Glutamatergic neuron (in vitro differentiated cells): ENCODE results near the gene AGR2. TPM values are rescaled to one million over a fixed set of nuclear protein-coding genes. Genes with fewer than 3 reads are reported as not detected.
"Not testable (repeated sequence)": the region's sequence is repeated elsewhere in the genome, so short reads cannot be mapped to it uniquely, and the experiment has no call there.

Experiments used
- DNase-seq: peaks from one replicate; pipeline ENCODE4 v3.0.0; 2022
- H3K27ac Mint-ChIP-seq: one replicate; pipeline ENCODE4 v1.8.0; 2020; ENCODE audit warnings: mild to moderate bottlenecking, mixed read lengths, inconsistent platforms; ENCODE audit not compliant: unreplicated experiment
- H3K27me3 Mint-ChIP-seq: one replicate; pipeline ENCODE4 v1.8.0; 2020; ENCODE audit warnings: mild to moderate bottlenecking, moderate library complexity, mixed read lengths, inconsistent platforms; ENCODE audit not compliant: unreplicated experiment
- H3K36me3 Mint-ChIP-seq: one replicate; pipeline ENCODE4 v1.8.0; 2020; ENCODE audit warnings: mild to moderate bottlenecking, mixed read lengths, inconsistent platforms; ENCODE audit not compliant: unreplicated experiment
- H3K4me1 Mint-ChIP-seq: one replicate; pipeline ENCODE4 v1.8.0; 2020; ENCODE audit warnings: mild to moderate bottlenecking, low read depth, mixed read lengths, inconsistent platforms; ENCODE audit not compliant: unreplicated experiment
- H3K4me3 Mint-ChIP-seq: one replicate; pipeline ENCODE4 v1.8.0; 2020; ENCODE audit warnings: mild to moderate bottlenecking, mixed read lengths, inconsistent platforms; ENCODE audit not compliant: unreplicated experiment
- H3K9me3 Mint-ChIP-seq: one replicate; pipeline ENCODE4 v1.8.0; 2020; ENCODE audit warnings: mild to moderate bottlenecking, moderate library complexity, mixed read lengths, inconsistent platforms; ENCODE audit not compliant: unreplicated experiment
- CTCF ChIP-seq: fragments of 200-600 bp; sonication (generic); IDR thresholded peaks from one replicate; pipeline ENCODE4 v1.5.0; 2021; ENCODE audit not compliant: partially characterized antibody, unreplicated experiment
- total RNA-seq: library from RNA; stranded (reverse); fragmentation: NEBNext Ultra II Directional; extraction: Animal tissue kit (Norgen Biotek cat#: 25700); gene quantifications from one replicate; pipeline ENCODE4 v1.2.1, GENCODE V29; 2021; ENCODE audit not compliant: unreplicated experiment

AGR2 gene
- total RNA-seq, 1 donor from 2014 or later = not detected

GRCh38 chr7:16773884-16774283 is 30.9 kb downstream of the AGR2 start:
- Mint-ChIP-seq H3K4me3 (no peak overlapping the region), H3K27me3 (no peaks in the 10 kb centered on the region), H3K4me1 (peaks cover 16% of the 10 kb centered on the region), H3K36me3 (no peaks in the 10 kb centered on the region), H3K9me3 (peaks cover 2% of the 10 kb centered on the region), H3K27ac (no peak overlapping the region)
- TF ChIP-seq CTCF = no peak
- no peak for DNase-seq

GRCh38 chr7:16773326-16773725 is 31.5 kb downstream of the AGR2 start:
- DNase-seq = no peak
- no peak for TF ChIP-seq CTCF
- no peak overlapping the region for H3K27ac Mint-ChIP-seq
- peaks cover 2% of the 10 kb centered on the region for H3K9me3 Mint-ChIP-seq
- H3K4me1 Mint-ChIP-seq = peaks cover 16% of the 10 kb centered on the region
- no peaks in the 10 kb centered on the region for H3K36me3 Mint-ChIP-seq
- no peak overlapping the region for H3K4me3 Mint-ChIP-seq
- no peaks in the 10 kb centered on the region for H3K27me3 Mint-ChIP-seq

- Mint-ChIP-seq H3K27ac (no peak overlapping the region), H3K9me3 (peaks cover 2% of the 10 kb centered on the region), H3K27me3 (peaks cover 3% of the 10 kb centered on the region), H3K36me3 (no peaks in the 10 kb centered on the region), H3K4me3 (no peak overlapping the region), H3K4me1 (peaks cover 17% of the 10 kb centered on the region)
- DNase-seq = no peak
- TF ChIP-seq CTCF = no peak
These were observed 34.0 kb downstream of the AGR2 start for GRCh38 chr7:16770657-16771329.

GRCh38 chr7:16769994-16770393 is 34.8 kb downstream of the AGR2 start:
- H3K4me1 Mint-ChIP-seq = peaks cover 14% of the 10 kb centered on the region
- DNase-seq, H3K27me3 Mint-ChIP-seq, H3K27ac Mint-ChIP-seq, H3K9me3 Mint-ChIP-seq, H3K4me3 Mint-ChIP-seq, H3K36me3 Mint-ChIP-seq: not testable (repeated sequence)

- Mint-ChIP-seq H3K4me1 (peaks cover 5% of the 10 kb centered on the region), H3K4me3 (no peak overlapping the region), H3K27ac (no peak overlapping the region), H3K9me3 (peaks cover 3% of the 10 kb centered on the region), H3K27me3 (peaks cover 3% of the 10 kb centered on the region), H3K36me3 (peaks cover 10% of the 10 kb centered on the region)
- DNase-seq = no peak
- TF ChIP-seq CTCF = no peak
These were observed 39.4 kb downstream of the AGR2 start for GRCh38 chr7:16765436-16765859.
